Endothelial cell of umbilical vein (primary cell): ENCODE data around the gene SNAP23. TPM values are rescaled to one million over a fixed set of nuclear protein-coding genes. Genes with fewer than 3 reads are reported as not detected.

ENCODE experiments used
- BruUV-seq: library from RNA; stranded (reverse); fragments of 400-500 nt; replicated peaks from 2 replicates; lab custom pipeline; 2021; lab: Mats Ljungman, UMichigan
- CTCF ChIA-PET: fragments of 300-600, 350-600 bp; sonication (Branson Sonifier 250); formaldehyde crosslinking; loops from one replicate; lab custom pipeline; 2021; ENCODE audit warnings: antibody characterized with exemption, inconsistent platforms; lab: Charles Lee
- POLR2A ChIA-PET: fragments of 300-600, 350-600 bp; sonication (Branson Sonifier 250); formaldehyde crosslinking; loops from one replicate; lab custom pipeline; 2021; ENCODE audit warnings: antibody characterized with exemption, inconsistent platforms; lab: Charles Lee
- DNase-seq: peaks from one replicate; pipeline ENCODE4 v3.0.0-alpha.2; 2011; ENCODE audit warnings: low read depth, low spot score
- FAIRE-seq: peaks from 2 replicates; lab custom pipeline; 2011; peaks lifted over from hg19 to GRCh38; lab: Jason Lieb, UNC
- H2AFZ ChIP-seq: 2 replicates; pipeline ENCODE4 v1.6.0; 2012; ENCODE audit warnings: low read depth, low read length, control low read depth, inconsistent platforms
- H3K27ac ChIP-seq: 2 replicates; pipeline ENCODE4 v1.5.1; 2011; ENCODE audit warnings: low read depth, mild to moderate bottlenecking, control low read depth, low read length, moderate library complexity; ENCODE audit not compliant: insufficient read depth
- H3K27me3 ChIP-seq, 2 experiments: 2 replicates each; pipeline versions ENCODE4 v1.6.0 to v1.6.1; 2011; ENCODE audit warnings: low read length in 2 of 2, mixed read lengths in 1 of 2; ENCODE audit not compliant: control insufficient read depth in 2 of 2, insufficient read depth in 2 of 2
- H3K36me3 ChIP-seq, 2 experiments: 2 replicates in 1 of 2; 3 replicates in 1 of 2; pipeline ENCODE4 v1.5.1; 2011; ENCODE audit warnings: low read length in 2 of 2, mild to moderate bottlenecking in 1 of 2, moderate library complexity in 1 of 2; ENCODE audit not compliant: control insufficient read depth in 2 of 2, insufficient read depth in 2 of 2; ENCODE audit errors: extremely low read depth in 1 of 2
- H3K4me1 ChIP-seq: 3 replicates; pipeline ENCODE4 v1.5.1; 2011; ENCODE audit warnings: mild to moderate bottlenecking, low read length; ENCODE audit not compliant: control insufficient read depth, insufficient read depth; ENCODE audit errors: extremely low read depth
- H3K4me2 ChIP-seq: 2 replicates; pipeline ENCODE4 v1.6.1; 2011; ENCODE audit warnings: low read length, control low read depth, mixed read lengths; ENCODE audit not compliant: insufficient read depth
- H3K4me3 ChIP-seq, 3 experiments: fragments of 200-600 bp in 1 of 3; sonication (generic), shearing (Covaris generic) in 1 of 3; replicated peaks in 1 of 3; 2 replicates each; pipeline ENCODE4 v1.5.1; 2011 to 2016; ENCODE audit warnings: control low read depth in 3 of 3, low read length in 3 of 3, mild to moderate bottlenecking in 2 of 3, inconsistent platforms in 1 of 3, low read depth in 1 of 3, moderate library complexity in 1 of 3; ENCODE audit not compliant: insufficient read depth in 1 of 3
- H3K79me2 ChIP-seq: 2 replicates; pipeline ENCODE4 v1.6.0; 2012; ENCODE audit warnings: low read length, inconsistent platforms; ENCODE audit not compliant: control insufficient read depth, insufficient read depth
- H3K9ac ChIP-seq: replicated peaks from 2 replicates; pipeline ENCODE3; 2011; ENCODE audit warnings: low read length, control low read depth; ENCODE audit not compliant: insufficient read depth; ENCODE audit errors: extremely low read depth
- H3K9me1 ChIP-seq: replicated peaks from 3 replicates; pipeline ENCODE4 v1.6.0; 2011; ENCODE audit warnings: mild to moderate bottlenecking, low read length; ENCODE audit not compliant: control insufficient read depth, insufficient read depth; ENCODE audit errors: extremely low read depth
- H3K9me3 ChIP-seq: replicated peaks from 2 replicates; pipeline ENCODE4 v1.5.1; 2012; ENCODE audit warnings: low read length, inconsistent platforms; ENCODE audit not compliant: control insufficient read depth, insufficient read depth
- H4K20me1 ChIP-seq: replicated peaks from 2 replicates; pipeline ENCODE3; 2011; ENCODE audit warnings: mild to moderate bottlenecking, low read length; ENCODE audit not compliant: control insufficient read depth, insufficient read depth; ENCODE audit errors: extremely low read depth
- EZH2 ChIP-seq: IDR thresholded peaks from 2 replicates; pipeline ENCODE4 v1.6.1; 2012; ENCODE audit warnings: borderline replicate concordance, low read depth, mild to moderate bottlenecking, moderate library complexity, low read length, inconsistent platforms; ENCODE audit not compliant: severe bottlenecking
- FOS ChIP-seq: IDR thresholded peaks from 2 replicates; pipeline ENCODE4 v1.6.1; 2011; ENCODE audit warnings: mild to moderate bottlenecking, low read length, moderate library complexity, borderline replicate concordance; ENCODE audit not compliant: insufficient read depth
- GATA2 ChIP-seq: IDR thresholded peaks from 2 replicates; pipeline ENCODE4 v1.7.0; 2011; ENCODE audit warnings: low read depth, mild to moderate bottlenecking, moderate library complexity, mixed read lengths, low read length; ENCODE audit not compliant: insufficient read length, insufficient read depth
- JUN ChIP-seq: IDR thresholded peaks from 2 replicates; pipeline ENCODE4 v1.6.1; 2011; ENCODE audit warnings: borderline replicate concordance, low read depth; ENCODE audit not compliant: insufficient read length, insufficient read depth
- MYC ChIP-seq: IDR thresholded peaks from one replicate; pipeline ENCODE4 v1.6.1; 2011; ENCODE audit warnings: mild to moderate bottlenecking, low read depth, low read length
- POLR2A ChIP-seq: IDR thresholded peaks from 2 replicates; pipeline ENCODE4 v1.6.1; 2012; ENCODE audit warnings: low read depth, mild to moderate bottlenecking, control low read depth, low read length
- POLR2AphosphoS5 ChIP-seq: IDR thresholded peaks from 2 replicates; pipeline ENCODE4 v1.6.1; 2012; ENCODE audit warnings: low read depth, mild to moderate bottlenecking, control low read depth, low read length, moderate library complexity; ENCODE audit not compliant: insufficient read depth
- dilution Hi-C: fragments of 300-500 bp; cut with MboI; formaldehyde crosslinking; loops from one replicate; pipeline ENCODE4 v1.15.0; 2019; ENCODE audit warnings: low sequenced_read_pairs; ENCODE audit not compliant: extremely low pct_ligation_motif_present
- intact Hi-C: fragments of 100-400 bp; cut with micrococcal nuclease; formaldehyde crosslinking; loops from one replicate; pipeline ENCODE4 v1.10.0; 2022
- polyA plus RNA-seq, 4 experiments: library from polyadenylated mRNA; depleted of rRNA in 3 of 4; stranded (reverse) in 3 of 4; unstranded in 1 of 4; fragments of >200 nt; gene quantifications; 2 replicates each; pipeline versions ENCODE4 v1.2.1 to v1.2.3, GENCODE V29; 2011 to 2012; ENCODE audit warnings: missing spikeins in 1 of 4
- total RNA-seq: library from RNA; stranded (reverse); gene quantifications from 2 replicates; pipeline ENCODE4 v1.2.3, GENCODE V29; 2021
- TF ChIP-seq, protein P1 (sequence below): IDR thresholded peaks from 2 replicates; pipeline ENCODE4 v1.6.1; 2011; ENCODE audit not compliant: insufficient read depth, insufficient read length
- TF ChIP-seq, protein P2 (sequence below), 2 donors: IDR thresholded peaks; 1 replicate in 1 of 2; 2 replicates in 1 of 2; pipeline ENCODE4 v1.5.1; 2011; ENCODE audit warnings: low read length in 2 of 2, mild to moderate bottlenecking in 2 of 2, moderate library complexity in 2 of 2, control low read depth in 1 of 2, inconsistent platforms in 1 of 2, low read depth in 1 of 2; ENCODE audit not compliant: insufficient read depth in 1 of 2; ENCODE audit errors: extremely low read depth in 1 of 2

Gene SNAP23
- total and polyA plus RNA-seq, 2 donors (not counting 3 experiments of a cell fraction or from before 2014, with no cell fraction given): 141 to 152 TPM

DNA sequence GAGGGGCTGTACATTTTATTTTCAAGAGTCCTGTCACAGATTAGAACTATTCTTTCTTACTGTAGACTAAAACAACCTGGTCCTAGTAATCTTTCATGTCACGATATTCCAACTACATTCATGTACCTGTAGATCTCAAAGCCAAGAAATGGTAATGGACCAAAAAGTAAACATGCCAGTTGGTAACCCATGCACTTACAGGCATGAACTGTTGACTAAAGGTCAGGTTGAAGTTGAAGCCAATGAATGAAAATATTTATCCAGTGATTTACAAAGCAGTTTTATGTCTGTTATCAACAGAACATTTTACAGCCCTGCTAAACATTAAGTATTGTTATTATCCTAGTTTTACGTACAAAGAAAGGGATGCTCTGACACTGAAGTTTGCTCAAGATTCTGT, 27.9 kb downstream of the SNAP23 start:
- POLR2A ChIA-PET: no interaction called here
- H3K4me1 ChIP-seq: no peaks in the 10 kb centered on the region
- no peak overlapping the region for H3K4me2 ChIP-seq
- FAIRE-seq: no peak
- TF ChIP-seq, protein P1, sequence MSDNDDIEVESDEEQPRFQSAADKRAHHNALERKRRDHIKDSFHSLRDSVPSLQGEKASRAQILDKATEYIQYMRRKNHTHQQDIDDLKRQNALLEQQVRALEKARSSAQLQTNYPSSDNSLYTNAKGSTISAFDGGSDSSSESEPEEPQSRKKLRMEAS: no peak
- no peak for TF ChIP-seq POLR2A
- TF ChIP-seq, protein P2, sequence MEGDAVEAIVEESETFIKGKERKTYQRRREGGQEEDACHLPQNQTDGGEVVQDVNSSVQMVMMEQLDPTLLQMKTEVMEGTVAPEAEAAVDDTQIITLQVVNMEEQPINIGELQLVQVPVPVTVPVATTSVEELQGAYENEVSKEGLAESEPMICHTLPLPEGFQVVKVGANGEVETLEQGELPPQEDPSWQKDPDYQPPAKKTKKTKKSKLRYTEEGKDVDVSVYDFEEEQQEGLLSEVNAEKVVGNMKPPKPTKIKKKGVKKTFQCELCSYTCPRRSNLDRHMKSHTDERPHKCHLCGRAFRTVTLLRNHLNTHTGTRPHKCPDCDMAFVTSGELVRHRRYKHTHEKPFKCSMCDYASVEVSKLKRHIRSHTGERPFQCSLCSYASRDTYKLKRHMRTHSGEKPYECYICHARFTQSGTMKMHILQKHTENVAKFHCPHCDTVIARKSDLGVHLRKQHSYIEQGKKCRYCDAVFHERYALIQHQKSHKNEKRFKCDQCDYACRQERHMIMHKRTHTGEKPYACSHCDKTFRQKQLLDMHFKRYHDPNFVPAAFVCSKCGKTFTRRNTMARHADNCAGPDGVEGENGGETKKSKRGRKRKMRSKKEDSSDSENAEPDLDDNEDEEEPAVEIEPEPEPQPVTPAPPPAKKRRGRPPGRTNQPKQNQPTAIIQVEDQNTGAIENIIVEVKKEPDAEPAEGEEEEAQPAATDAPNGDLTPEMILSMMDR (IDR thresholded peaks at IDR 0.05; ENCODE audit: extremely low read depth in 1 of 2, insufficient read depth in 1 of 2, low read depth in 1 of 2, low read length in 2 of 2): no peak
- TF ChIP-seq GATA2: no peak
- TF ChIP-seq FOS: no peak
- no peak for TF ChIP-seq EZH2
- no peak for TF ChIP-seq JUN
- TF ChIP-seq MYC: no peak
- no peak for TF ChIP-seq POLR2AphosphoS5
- no peak overlapping the region for H3K9ac ChIP-seq
- BruUV-seq: no TSS peak
- no peaks in the 10 kb centered on the region for H3K27me3 ChIP-seq
- H3K27ac ChIP-seq: no peak overlapping the region
- peaks cover 10 to 26% of the 10 kb centered on the region in 2 experiments for H3K36me3 ChIP-seq
- peaks cover 2% of the 10 kb centered on the region for H4K20me1 ChIP-seq
- CTCF ChIA-PET: no interaction called here
- H3K79me2 ChIP-seq: peaks cover 3% of the 10 kb centered on the region
- intact Hi-C loops: no loop called here
- H2AFZ ChIP-seq: no peak overlapping the region
- no peak overlapping the region for H3K4me3 ChIP-seq
- H3K9me1 ChIP-seq: no peaks in the 10 kb centered on the region
- dilution Hi-C loops: no loop called here
- DNase-seq: no peak
- no peaks in the 10 kb centered on the region for H3K9me3 ChIP-seq
